GM23248 (cell line): ENCODE measurements around the gene MTHFD2L. TPM values are rescaled to one million over a fixed set of nuclear protein-coding genes. Genes with fewer than 3 reads are reported as not detected.

Experiments used
- DNase-seq: peaks from one replicate; pipeline ENCODE4 v3.0.0-alpha.2; 2015
- H2AFZ ChIP-seq: fragments of 200-600 bp; sonication (generic); 2 replicates; pipeline ENCODE4 v1.6.1; 2016; ENCODE audit warnings: antibody characterized with exemption
- H3F3A ChIP-seq: fragments of 200-600 bp; sonication (generic); 2 replicates; pipeline ENCODE4 v1.6.1; 2016; ENCODE audit warnings: mild to moderate bottlenecking, antibody characterized with exemption, mixed run types; ENCODE audit not compliant: insufficient read depth
- H3K27ac ChIP-seq: fragments of 200-600 bp; sonication (generic); 2 replicates; pipeline ENCODE4 v1.5.1; 2016; ENCODE audit warnings: mild to moderate bottlenecking
- H3K27me3 ChIP-seq: fragments of 200-600 bp; sonication (generic); replicated peaks from 2 replicates; pipeline ENCODE4 v1.6.1; 2016; ENCODE audit warnings: mild to moderate bottlenecking; ENCODE audit not compliant: insufficient read depth
- H3K36me3 ChIP-seq: fragments of 200-600 bp; sonication (generic); 2 replicates; pipeline ENCODE4 v1.6.1; 2016; ENCODE audit warnings: low read depth, mild to moderate bottlenecking
- H3K4me1 ChIP-seq: fragments of 200-600 bp; sonication (generic); 2 replicates; pipeline ENCODE4 v1.6.1; 2016; ENCODE audit warnings: mild to moderate bottlenecking; ENCODE audit not compliant: insufficient read depth
- H3K4me2 ChIP-seq: fragments of 200-600 bp; sonication (generic); one replicate; pipeline ENCODE4 v1.6.1; 2016; ENCODE audit warnings: mild to moderate bottlenecking; ENCODE audit not compliant: unreplicated experiment
- H3K4me3 ChIP-seq: fragments of 200-600 bp; sonication (generic); 2 replicates; pipeline ENCODE4 v1.5.1; 2016; ENCODE audit warnings: mild to moderate bottlenecking
- H3K79me2 ChIP-seq: fragments of 200-600 bp; sonication (generic); 2 replicates; pipeline ENCODE4 v1.6.1; 2016; ENCODE audit warnings: mild to moderate bottlenecking; ENCODE audit not compliant: insufficient read depth
- H3K9ac ChIP-seq: fragments of 200-600 bp; sonication (generic); 2 replicates; pipeline ENCODE4 v1.6.1; 2016; ENCODE audit warnings: mild to moderate bottlenecking
- H3K9me2 ChIP-seq: fragments of 200-600 bp; sonication (generic); 2 replicates; pipeline ENCODE4 v1.6.1; 2016; ENCODE audit warnings: mixed run types, mild to moderate bottlenecking, moderate library complexity; ENCODE audit not compliant: insufficient read depth
- H3K9me3 ChIP-seq: fragments of 200-600 bp; sonication (generic); one replicate; pipeline ENCODE4 v1.6.1; 2017; ENCODE audit warnings: low read depth
- H4K20me1 ChIP-seq: fragments of 200-600 bp; sonication (generic); 2 replicates; pipeline ENCODE4 v1.6.0; 2016; ENCODE audit not compliant: insufficient read depth
- EZH2 ChIP-seq: fragments of 200-600 bp; sonication (generic); IDR thresholded peaks from 2 replicates; pipeline ENCODE4 v1.6.1; 2018; ENCODE audit warnings: antibody characterized with exemption, mild to moderate bottlenecking; ENCODE audit not compliant: insufficient read depth, poor library complexity, severe bottlenecking
- EZH2phosphoT487 ChIP-seq: fragments of 200-600 bp; sonication (generic); IDR thresholded peaks from 2 replicates; pipeline ENCODE4 v1.6.1; 2018; ENCODE audit warnings: antibody characterized with exemption, moderate library complexity, mild to moderate bottlenecking, low read depth; ENCODE audit not compliant: insufficient read depth
- WGBS, 2 experiments: methylation state at CpG; one replicate each; pipeline ENCODE4 v1.1.6; 2015 to 2017; ENCODE audit warnings: low lambda C conversion rate in 2 of 2, low coverage in 1 of 2; ENCODE audit errors: missing lambda C conversion rate in 2 of 2; 5-methylcytosine and 5-hydroxymethylcytosine counted together
- in situ Hi-C: fragments of 300-500 bp; cut with MboI; formaldehyde crosslinking; loops from 2 replicates; pipeline ENCODE4 v1.15.0; 2020
- polyA plus RNA-seq: library from polyadenylated mRNA; unstranded; fragments of >200 nt; fragmentation: Nextera tagmentation; extraction: Ambion mirVana; gene quantifications from 2 replicates; pipeline ENCODE4 v1.2.1, GENCODE V29; 2016
- total RNA-seq: library from RNA; depleted of rRNA; stranded (reverse); fragments of >200 nt; shearing (Covaris generic); gene quantifications from 2 replicates; pipeline ENCODE4 v1.2.3, GENCODE V29; 2014

The MTHFD2L gene
- total and polyA plus RNA-seq, 2 experiments from 2014 or later: 6.3 to 7.9 TPM

- no peak overlapping the region for H3K27ac ChIP-seq
- H3K4me1 ChIP-seq: peaks cover 35% of the 10 kb centered on the region
- no peak for TF ChIP-seq EZH2phosphoT487
- TF ChIP-seq EZH2: no peak
- H3K79me2 ChIP-seq: no peaks in the 10 kb centered on the region
- H3K27me3 ChIP-seq: no peaks in the 10 kb centered on the region
- no peaks in the 10 kb centered on the region for H3K9me3 ChIP-seq
- no peaks in the 10 kb centered on the region for H3K36me3 ChIP-seq
- no peak overlapping the region for H3K4me3 ChIP-seq
- H2AFZ ChIP-seq: no peak overlapping the region
- peak; percentile 56 for DNase-seq
- no peaks in the 10 kb centered on the region for H4K20me1 ChIP-seq
- peaks cover 32% of the 10 kb centered on the region for H3F3A ChIP-seq
- H3K9me2 ChIP-seq: no peaks in the 10 kb centered on the region
- no peak overlapping the region for H3K4me2 ChIP-seq
- no peak overlapping the region for H3K9ac ChIP-seq
- WGBS, 2 experiments: 17 to 42% methylated on average over 1 of the region's 1 CpG
- in situ Hi-C loops: no loop called here
These were observed 37.8 kb upstream of the MTHFD2L start for GRCh38 chr4:74120086-74120485.

GRCh38 chr4:74121643-74122579 lies 36.0 kb upstream of the MTHFD2L start:
- no peak for DNase-seq
- in situ Hi-C loops: no loop called here
- Histone ChIP-seq H3K9me3 (no peaks in the 10 kb centered on the region), H3K4me3 (no peak overlapping the region), H4K20me1 (no peaks in the 10 kb centered on the region), H3K36me3 (no peaks in the 10 kb centered on the region), H3F3A (peaks cover 25% of the 10 kb centered on the region), H3K27me3 (no peaks in the 10 kb centered on the region), H3K4me2 (no peak overlapping the region), H2AFZ (no peak overlapping the region), H3K79me2 (no peaks in the 10 kb centered on the region), H3K4me1 (peaks cover 28% of the 10 kb centered on the region), H3K9ac (no peak overlapping the region), H3K9me2 (no peaks in the 10 kb centered on the region), H3K27ac (no peak overlapping the region)
- WGBS, 2 experiments: 91 to 95% methylated on average over 2 of the region's 2 CpGs
- no peak for TF ChIP-seq EZH2
- TF ChIP-seq EZH2phosphoT487: no peak

- TF ChIP-seq EZH2 (no peak), EZH2phosphoT487 (no peak)
- Histone ChIP-seq H4K20me1 (no peaks in the 10 kb centered on the region), H2AFZ (no peak overlapping the region), H3K36me3 (no peaks in the 10 kb centered on the region), H3K4me1 (peaks cover 20% of the 10 kb centered on the region), H3F3A (peaks cover 14% of the 10 kb centered on the region), H3K27me3 (no peaks in the 10 kb centered on the region), H3K4me2 (peak overlapping the region; percentile 19), H3K9ac (peak overlapping the region; percentile 37), H3K4me3 (no peak overlapping the region), H3K9me3 (no peaks in the 10 kb centered on the region), H3K79me2 (no peaks in the 10 kb centered on the region), H3K9me2 (no peaks in the 10 kb centered on the region), H3K27ac (peak overlapping the region; percentile 69)
- in situ Hi-C loops: no loop called here
- DNase-seq: peak; percentile 96
- WGBS, 2 experiments: 59% methylated on average over 1 of the region's 1 CpG
These were observed 34.7 kb upstream of the MTHFD2L start for GRCh38 chr4:74123065-74123728.

GRCh38 chr4:74125029-74125428 lies 32.9 kb upstream of the MTHFD2L start:
- no peak for DNase-seq
- Histone ChIP-seq H3K36me3 (no peaks in the 10 kb centered on the region), H2AFZ (no peak overlapping the region), H4K20me1 (no peaks in the 10 kb centered on the region), H3K9me2 (no peaks in the 10 kb centered on the region), H3K27ac (no peak overlapping the region), H3K4me1 (peaks cover 17% of the 10 kb centered on the region), H3K4me2 (no peak overlapping the region), H3K9me3 (no peaks in the 10 kb centered on the region), H3K9ac (no peak overlapping the region), H3K4me3 (no peak overlapping the region), H3K27me3 (no peaks in the 10 kb centered on the region), H3F3A (peaks cover 12% of the 10 kb centered on the region; the same call in 1 of the 2 replicates), H3K79me2 (no peaks in the 10 kb centered on the region)
- TF ChIP-seq EZH2 (no peak), EZH2phosphoT487 (no peak)
- 97 to 100% methylated on average over 1 of the region's 1 CpG for WGBS, 2 experiments
- in situ Hi-C loops: loop anchor here (25.0 kb wide), 1 partner anchor 813 kb away; no protein-coding TSS in a partner anchor
